ENCODE data around the gene ANO8.

GRCh38 chr19:17289489-17289888 is 45.2 kb downstream of the ANO8 start:
- TF ChIP-seq, protein P1, sequence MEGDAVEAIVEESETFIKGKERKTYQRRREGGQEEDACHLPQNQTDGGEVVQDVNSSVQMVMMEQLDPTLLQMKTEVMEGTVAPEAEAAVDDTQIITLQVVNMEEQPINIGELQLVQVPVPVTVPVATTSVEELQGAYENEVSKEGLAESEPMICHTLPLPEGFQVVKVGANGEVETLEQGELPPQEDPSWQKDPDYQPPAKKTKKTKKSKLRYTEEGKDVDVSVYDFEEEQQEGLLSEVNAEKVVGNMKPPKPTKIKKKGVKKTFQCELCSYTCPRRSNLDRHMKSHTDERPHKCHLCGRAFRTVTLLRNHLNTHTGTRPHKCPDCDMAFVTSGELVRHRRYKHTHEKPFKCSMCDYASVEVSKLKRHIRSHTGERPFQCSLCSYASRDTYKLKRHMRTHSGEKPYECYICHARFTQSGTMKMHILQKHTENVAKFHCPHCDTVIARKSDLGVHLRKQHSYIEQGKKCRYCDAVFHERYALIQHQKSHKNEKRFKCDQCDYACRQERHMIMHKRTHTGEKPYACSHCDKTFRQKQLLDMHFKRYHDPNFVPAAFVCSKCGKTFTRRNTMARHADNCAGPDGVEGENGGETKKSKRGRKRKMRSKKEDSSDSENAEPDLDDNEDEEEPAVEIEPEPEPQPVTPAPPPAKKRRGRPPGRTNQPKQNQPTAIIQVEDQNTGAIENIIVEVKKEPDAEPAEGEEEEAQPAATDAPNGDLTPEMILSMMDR (IDR thresholded peaks at IDR 0.05) = peak in 1 of 5 experiments; percentile 9
- TF ChIP-seq EP300 (IDR thresholded peaks at IDR 0.05; ENCODE audit: low read depth) = no peak

Measured in transverse colon (tissue), 3 donors.